ENCODE measurements around the gene TSC22D1.

DNA sequence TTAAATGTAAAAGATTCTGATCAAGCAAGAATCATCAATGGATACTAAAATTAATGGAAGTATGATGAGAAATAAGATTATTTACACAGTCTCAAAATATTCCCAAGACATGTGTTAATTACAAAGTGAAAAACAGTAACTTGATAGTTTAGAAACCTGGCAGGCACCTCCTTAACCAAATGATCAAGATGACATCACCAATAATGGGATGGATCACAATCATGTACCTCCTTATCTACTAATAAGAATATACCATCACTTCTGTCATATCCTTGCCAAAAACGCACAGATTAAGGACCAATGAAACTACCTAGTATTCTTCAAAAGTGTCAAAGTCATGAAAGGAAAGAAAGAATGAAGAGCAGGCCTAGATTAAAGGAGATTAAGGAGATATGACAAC lies 30.0 kb downstream of the TSC22D1 start:
- TF ChIP-seq, protein P1, sequence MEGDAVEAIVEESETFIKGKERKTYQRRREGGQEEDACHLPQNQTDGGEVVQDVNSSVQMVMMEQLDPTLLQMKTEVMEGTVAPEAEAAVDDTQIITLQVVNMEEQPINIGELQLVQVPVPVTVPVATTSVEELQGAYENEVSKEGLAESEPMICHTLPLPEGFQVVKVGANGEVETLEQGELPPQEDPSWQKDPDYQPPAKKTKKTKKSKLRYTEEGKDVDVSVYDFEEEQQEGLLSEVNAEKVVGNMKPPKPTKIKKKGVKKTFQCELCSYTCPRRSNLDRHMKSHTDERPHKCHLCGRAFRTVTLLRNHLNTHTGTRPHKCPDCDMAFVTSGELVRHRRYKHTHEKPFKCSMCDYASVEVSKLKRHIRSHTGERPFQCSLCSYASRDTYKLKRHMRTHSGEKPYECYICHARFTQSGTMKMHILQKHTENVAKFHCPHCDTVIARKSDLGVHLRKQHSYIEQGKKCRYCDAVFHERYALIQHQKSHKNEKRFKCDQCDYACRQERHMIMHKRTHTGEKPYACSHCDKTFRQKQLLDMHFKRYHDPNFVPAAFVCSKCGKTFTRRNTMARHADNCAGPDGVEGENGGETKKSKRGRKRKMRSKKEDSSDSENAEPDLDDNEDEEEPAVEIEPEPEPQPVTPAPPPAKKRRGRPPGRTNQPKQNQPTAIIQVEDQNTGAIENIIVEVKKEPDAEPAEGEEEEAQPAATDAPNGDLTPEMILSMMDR (IDR thresholded peaks at IDR 0.05): no peak
- no peak for TF ChIP-seq POLR2A (IDR thresholded peaks at IDR 0.05)
